Activated T-cell treated with anti-CD3 and anti-CD28 coated beads for 1 hour (primary cell): ENCODE data around the gene GFPT2.

Experiments used
- DNase-seq: peaks from one replicate; pipeline ENCODE4 v3.0.0-alpha.2; 2020; ENCODE audit warnings: low read depth

GFPT2 gene

DNA sequence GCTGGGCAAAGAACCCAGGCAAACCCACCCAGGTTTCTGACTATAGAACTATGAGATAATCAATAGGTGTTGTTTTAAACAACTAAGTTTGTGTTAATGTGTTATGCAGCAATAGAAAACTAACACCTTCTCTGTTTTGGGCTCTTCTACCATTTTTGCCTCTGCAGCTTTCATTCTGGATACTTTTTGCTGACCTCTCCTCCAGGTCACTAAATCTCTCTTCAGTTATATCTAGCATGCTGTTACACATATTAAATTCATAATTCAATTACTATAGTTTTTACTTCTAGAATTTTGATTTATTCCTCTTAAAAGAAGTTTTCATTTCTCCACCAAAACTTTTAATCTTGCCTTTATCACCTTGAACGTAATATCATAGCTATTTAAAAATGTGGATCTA lies 78.4 kb downstream of the GFPT2 start:
- DNase-seq = no peak

DNA sequence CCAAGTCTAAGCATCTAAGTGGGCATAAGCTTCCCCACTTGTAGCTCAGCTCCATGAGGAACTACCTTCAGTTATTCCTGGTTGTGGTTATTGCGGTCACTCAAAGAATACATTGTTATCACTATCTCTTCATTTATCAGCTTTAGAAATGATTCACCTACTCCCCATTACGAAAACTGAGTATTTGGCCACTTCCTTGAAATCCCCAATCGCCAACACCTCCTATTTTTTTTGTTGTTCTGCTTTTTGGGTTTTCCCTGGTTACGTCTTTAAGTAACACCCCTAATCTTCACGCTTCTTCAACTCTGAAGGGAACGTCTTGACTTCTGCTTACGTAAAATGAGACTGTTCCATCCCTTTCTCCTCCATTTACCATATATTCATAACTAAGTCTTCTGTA lies 81.9 kb downstream of the GFPT2 start:
- no peak for DNase-seq

DNA sequence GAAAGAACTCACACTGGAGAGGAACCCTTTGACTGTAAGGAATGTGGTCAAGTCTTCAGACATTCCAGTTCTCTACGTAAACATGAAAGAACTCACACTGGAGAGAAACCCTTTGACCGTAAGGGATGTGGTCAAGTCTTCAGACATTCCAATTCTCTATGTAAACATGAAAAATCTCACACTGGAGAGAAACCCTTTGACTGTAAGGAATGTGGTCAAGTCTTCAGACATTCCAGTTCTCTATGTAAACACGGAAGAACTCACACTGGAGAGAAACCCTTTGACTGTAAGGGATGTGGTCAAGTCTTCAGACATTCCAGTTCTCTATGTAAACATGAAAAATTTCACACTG lies 93.9 kb downstream of the GFPT2 start:
- no peak for DNase-seq

- DNase-seq = no peak
Measured at GRCh38 chr5:180253036-180253824, 99.9 kb downstream of the GFPT2 start.

- no peak for DNase-seq
Measured at GRCh38 chr5:180251887-180252286, 101.2 kb downstream of the GFPT2 start.

GRCh38 chr5:180251141-180251540 lies 102.0 kb downstream of the GFPT2 start:
- DNase-seq = no peak
